Activated naive CD4-positive, alpha-beta T cell treated with anti-CD3 and anti-CD28 coated beads, Interleukin-2, amount 50 U/mL, for 72 hours (primary cell): Measurements from ENCODE around the gene PRTN3. TPM values are rescaled to one million over a fixed set of nuclear protein-coding genes. Genes with fewer than 3 reads are reported as not detected.
"Not testable (repeated sequence)": the region's sequence is repeated elsewhere in the genome, so short reads cannot be mapped to it uniquely, and the experiment has no call there.

Experiments
- ATAC-seq, 2 donors: fragments of 150-1000 bp; cut with Tn5 transposase; 2 replicates each; pipeline ENCODE4 v1.10.0; 2021; ENCODE audit warnings: mild to moderate bottlenecking in 2 of 2, moderate library complexity in 2 of 2
- DNase-seq, 2 donors: peaks; one replicate each; pipeline ENCODE4 v3.0.0; 2021 to 2022; ENCODE audit warnings: low spot score in 2 of 2
- H3K27ac Mint-ChIP-seq, 2 donors: one replicate each; pipeline ENCODE4 v1.8.0; 2022; ENCODE audit warnings: mild to moderate bottlenecking in 2 of 2, mixed read lengths in 2 of 2
- H3K36me3 Mint-ChIP-seq, 2 donors: one replicate each; pipeline ENCODE4 v1.8.0; 2022; ENCODE audit warnings: mixed read lengths in 2 of 2
- H3K9me3 Mint-ChIP-seq, 2 donors: one replicate each; pipeline ENCODE4 v1.8.0; 2022; ENCODE audit warnings: mixed read lengths in 2 of 2
- total RNA-seq, 2 donors: library from RNA; stranded (reverse); gene quantifications; one replicate each; pipeline ENCODE4 v1.2.3, GENCODE V29; 2022

PRTN3 gene
- total RNA-seq, 2 donors from 2014 or later = not detected

DNA sequence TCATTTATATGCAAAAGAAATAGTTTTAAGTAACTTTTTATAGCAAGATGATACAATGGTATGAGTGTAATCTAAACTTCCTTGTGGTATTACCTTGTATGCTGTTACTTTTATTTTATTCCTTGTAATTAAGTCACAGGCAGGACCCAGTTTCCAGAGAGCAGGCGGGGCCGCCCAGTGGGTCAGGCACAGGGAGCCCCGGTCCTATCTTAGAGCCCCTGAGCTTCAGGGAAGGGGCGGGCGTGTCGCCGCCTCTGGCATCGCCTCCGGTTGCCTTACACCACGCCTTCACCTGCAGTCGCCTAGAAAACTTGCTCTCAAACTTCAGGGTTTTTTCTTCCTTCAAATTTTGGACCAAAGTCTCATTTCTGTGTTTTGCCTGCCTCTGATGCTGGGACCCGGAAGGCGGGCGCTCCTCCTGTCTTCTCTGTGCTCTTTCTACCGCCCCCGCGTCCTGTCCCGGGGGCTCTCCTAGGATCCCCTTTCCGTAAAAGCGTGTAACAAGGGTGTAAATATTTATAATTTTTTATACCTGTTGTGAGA is 29.2 kb upstream of the PRTN3 start:
- peaks cover 12 to 45% of the 10 kb centered on the region in 2 donors for H3K36me3 Mint-ChIP-seq
- H3K9me3 Mint-ChIP-seq = peaks cover 4 to 9% of the 10 kb centered on the region in 2 donors
- DNase-seq = no peak
- ATAC-seq = no peak
- peak overlapping the region in 1 of 2 donors; percentile 95 for H3K27ac Mint-ChIP-seq

DNA sequence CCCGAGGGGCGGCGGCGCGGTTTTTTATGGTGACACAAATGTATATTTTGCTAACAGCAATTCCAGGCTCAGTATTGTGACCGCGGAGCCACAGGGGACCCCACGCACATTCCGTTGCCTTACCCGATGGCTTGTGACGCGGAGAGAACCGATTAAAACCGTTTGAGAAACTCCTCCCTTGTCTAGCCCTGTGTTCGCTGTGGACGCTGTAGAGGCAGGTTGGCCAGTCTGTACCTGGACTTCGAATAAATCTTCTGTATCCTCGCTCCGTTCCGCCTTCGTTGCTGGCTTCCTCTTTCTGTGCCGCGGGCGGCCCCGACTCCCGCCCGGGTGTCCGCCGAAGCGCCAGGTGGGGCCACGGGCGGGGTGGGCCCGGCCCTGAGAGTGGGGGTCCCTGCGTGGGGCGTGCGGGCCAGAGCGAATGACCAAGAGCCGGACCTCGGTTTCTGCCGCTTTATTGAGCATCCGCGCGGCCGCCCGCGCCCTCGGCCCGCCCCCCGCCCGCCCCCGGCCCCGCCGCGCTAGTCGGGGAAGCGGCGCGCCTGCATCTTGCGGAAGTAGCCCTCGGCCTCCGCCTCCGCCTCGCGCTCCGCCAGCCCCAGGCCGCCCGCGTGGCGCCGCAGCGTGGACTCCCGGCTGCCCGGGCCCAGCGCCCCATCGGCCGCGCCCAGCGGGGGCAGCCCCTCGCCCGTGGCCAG is 28.6 kb upstream of the PRTN3 start:
- Mint-ChIP-seq H3K9me3 (peaks cover 5 to 14% of the 10 kb centered on the region in 2 donors), H3K27ac (peak overlapping the region in 1 of 2 donors; percentile 95), H3K36me3 (peaks cover 9 to 39% of the 10 kb centered on the region in 2 donors)
- ATAC-seq (peak in 1 of 2 donors; percentile 1), DNase-seq (no peak)

DNA sequence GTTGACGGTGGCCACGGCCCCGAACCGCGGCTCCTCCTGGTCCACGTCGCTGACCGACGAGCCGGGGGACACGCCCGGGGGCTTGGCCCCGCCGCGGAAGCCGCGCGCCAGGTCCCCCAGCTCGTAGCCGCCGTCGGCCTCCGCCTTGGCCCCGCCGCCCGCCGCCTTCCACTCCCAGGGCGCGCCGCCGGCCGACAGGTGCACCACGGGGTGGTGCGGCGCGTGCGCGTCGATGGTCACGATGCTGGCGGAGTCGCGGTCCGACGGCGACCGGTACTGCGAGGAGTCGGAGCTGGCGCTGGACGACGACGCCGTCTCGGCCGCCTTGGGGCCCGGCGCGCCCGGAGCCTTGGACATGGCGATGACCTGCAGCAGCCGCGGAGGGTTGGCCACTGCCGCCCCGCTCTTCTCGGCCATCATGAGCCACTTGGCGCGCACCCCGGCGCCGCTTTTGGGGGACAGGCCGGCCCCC is 28.0 kb upstream of the PRTN3 start:
- DNase-seq = no peak
- peak in 1 of 2 donors; percentile 0 for ATAC-seq
- Mint-ChIP-seq H3K9me3 (peaks cover 5 to 14% of the 10 kb centered on the region in 2 donors), H3K27ac (no peak overlapping the region), H3K36me3 (peaks cover 3 to 34% of the 10 kb centered on the region in 2 donors)

DNA sequence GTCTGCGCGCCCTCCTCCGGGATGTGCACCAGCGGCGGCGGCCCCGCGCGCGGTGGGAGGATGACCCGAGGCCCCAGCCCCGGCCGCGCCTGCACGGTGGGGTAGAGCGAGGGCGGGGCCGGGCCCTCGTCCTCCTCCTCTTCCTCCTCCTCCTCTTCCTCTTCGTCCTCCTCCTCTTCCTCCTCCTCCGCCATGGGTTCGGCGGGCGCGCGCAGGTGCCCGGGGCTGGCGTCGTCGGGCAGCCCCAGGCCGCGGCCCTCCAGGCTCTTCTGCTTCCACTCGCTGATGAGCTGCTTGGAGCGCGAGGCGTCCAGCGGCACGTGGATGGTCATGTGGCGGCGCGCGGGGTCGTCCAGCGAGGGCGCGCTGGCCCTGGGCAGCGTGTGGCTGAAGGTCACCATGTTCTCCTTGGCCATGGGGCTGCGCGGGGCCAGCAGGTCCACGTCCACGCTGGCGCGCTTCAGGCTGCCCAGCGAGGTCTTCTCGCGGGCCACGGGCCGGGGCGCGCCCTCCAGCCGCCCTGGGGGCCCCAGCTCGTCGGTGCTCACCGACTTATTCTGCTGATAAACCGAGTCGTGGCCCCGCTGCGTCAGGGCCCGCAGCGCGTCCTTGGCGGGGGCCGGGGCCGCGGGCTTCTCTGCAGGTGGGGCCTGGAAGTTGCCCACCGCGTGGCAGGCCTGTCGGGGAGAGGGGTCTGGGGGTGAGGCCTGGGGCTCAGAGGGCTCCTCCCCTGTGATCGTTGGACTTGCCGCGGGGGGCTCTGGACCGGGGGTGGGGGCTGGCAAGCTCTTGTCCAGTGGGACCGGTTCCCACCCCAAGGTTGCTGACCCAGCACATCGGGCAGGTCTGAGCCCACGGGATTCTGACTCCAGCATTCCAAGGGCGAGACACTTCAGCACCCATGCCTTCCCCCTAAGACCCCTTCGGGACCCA is 27.3 kb upstream of the PRTN3 start:
- peak; percentile 1 to 5 for ATAC-seq
- H3K27ac Mint-ChIP-seq = peak overlapping the region; percentile 50 to 82
- peaks cover 0 to 31% of the 10 kb centered on the region in 2 donors for H3K36me3 Mint-ChIP-seq
- peaks cover 5 to 14% of the 10 kb centered on the region in 2 donors for H3K9me3 Mint-ChIP-seq
- DNase-seq = no peak

DNA sequence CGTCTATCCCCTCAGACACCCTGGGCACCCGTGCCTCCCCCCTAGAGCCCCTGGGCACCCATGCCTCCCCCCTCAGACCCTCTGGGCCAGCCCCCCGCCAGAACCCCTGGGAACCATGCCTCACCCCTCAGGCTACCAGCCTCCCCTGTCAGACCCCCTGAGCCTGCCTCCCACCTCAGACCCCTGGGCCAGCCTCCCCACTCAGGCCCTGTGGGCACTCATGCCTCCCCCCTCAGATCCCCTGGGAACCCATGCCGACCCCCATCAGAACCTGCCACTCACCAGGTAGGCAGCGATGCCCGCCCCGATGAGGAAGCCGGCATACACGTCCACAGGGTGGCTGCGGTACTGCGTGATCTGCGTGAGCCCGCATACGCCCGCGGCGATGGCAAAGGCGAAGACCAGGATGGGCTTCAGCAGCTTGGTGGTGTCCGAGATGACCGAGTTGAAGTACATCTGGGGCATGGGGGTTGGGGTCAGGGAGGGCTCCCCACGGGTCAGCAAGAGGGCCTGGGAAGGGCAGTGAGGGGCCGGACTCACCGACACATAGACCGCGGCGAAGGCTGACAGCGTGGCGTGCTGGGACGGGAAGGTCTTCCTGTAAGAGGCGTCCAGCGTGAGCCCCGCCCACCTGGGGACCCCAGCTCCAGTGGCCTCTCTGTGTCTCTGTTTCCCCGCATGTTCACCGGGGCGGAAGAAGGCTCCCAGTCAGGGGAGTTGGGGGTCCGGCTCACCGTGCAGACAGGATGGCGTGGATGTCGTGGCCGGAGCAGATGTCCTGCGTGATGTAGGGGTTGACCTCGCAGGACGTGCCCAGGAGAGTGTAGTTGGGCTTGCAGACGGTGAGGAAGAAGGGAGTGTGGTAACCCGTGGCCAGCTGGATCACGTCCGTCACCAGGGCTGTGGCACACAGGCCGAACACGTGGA is 26.4 kb upstream of the PRTN3 start:
- ATAC-seq (peak; percentile 2 to 23), DNase-seq (peak in 1 of 2 donors; percentile 24)
- peaks cover 5 to 14% of the 10 kb centered on the region in 2 donors for H3K9me3 Mint-ChIP-seq
- H3K36me3 Mint-ChIP-seq = peaks cover 0 to 30% of the 10 kb centered on the region in 2 donors
- peak overlapping the region; percentile 82 to 93 for H3K27ac Mint-ChIP-seq

DNA sequence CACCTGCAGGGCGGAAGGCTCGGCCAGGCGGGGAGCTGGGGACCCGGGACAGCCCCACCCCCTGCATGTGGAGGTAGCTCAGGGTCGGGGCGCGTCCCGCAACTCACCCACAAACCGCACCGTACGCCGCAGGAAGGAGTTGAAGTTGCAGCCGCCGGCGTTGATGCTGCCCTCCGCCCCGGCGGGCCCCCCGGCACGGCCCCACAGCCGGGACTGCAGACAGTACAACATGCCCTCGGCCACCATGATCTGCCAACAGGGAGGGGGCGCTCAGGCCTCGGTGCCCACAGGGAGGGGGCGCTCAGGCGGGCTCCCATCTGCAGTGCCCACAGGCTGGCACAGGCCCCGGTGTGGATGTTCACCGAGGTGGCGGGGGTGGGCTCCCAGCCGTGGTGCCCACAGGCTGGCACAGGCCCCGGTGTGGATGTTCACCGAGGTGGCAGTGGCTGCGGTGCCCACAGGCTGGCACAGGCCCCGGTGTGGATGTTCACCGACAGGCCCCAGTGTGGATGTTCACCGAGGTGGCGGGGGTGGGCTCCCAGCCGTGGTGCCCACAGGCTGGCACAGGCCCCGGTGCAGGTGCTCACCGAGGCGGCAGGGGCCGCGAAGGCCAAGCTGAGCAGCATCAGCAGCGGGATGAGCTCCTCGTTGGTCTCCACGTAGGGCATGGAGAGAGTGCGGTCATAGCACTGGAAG is 25.6 kb upstream of the PRTN3 start:
- Mint-ChIP-seq H3K27ac (peak overlapping the region; percentile 82 to 93), H3K36me3 (peaks cover 0 to 23% of the 10 kb centered on the region in 2 donors), H3K9me3 (peaks cover 5 to 14% of the 10 kb centered on the region in 2 donors)
- no peak for DNase-seq
- ATAC-seq = peak; percentile 10 to 25

DNA sequence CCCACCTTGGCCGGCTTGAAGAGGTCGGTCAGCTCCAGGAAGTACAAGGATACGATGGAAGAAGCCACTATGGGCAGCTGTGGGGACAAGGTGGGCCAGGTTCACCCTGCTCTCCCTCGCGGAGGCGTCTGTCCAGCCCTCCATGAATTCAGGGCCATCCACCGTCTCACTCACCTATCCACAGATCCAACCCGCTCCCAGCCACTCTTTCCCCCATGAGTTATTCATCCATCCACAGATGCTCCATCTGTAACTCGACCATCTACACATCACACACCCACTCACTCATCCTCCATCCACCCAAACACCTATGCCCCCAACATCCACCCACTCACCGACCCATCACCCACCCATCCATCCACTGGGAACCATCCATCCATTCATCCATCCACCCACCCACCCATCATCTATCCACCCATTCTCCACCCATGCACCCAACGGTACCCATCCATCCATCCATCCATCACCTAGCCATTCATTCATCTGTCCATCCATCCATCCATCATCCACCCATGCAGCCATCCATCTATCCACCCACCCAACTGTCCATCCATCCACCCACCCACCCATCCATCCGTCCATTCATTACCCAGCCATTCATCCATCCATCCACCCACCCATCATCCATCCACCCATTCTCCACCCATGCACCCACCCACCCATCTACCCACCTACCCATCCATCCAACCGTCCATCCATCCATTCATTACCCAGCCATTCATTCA is 24.9 kb upstream of the PRTN3 start:
- peaks cover 0 to 17% of the 10 kb centered on the region in 2 donors for H3K36me3 Mint-ChIP-seq
- H3K27ac Mint-ChIP-seq = peak overlapping the region; percentile 65 to 74
- peaks cover 5 to 14% of the 10 kb centered on the region in 2 donors for H3K9me3 Mint-ChIP-seq
- ATAC-seq (peak; percentile 9 to 10), DNase-seq (no peak)

DNA sequence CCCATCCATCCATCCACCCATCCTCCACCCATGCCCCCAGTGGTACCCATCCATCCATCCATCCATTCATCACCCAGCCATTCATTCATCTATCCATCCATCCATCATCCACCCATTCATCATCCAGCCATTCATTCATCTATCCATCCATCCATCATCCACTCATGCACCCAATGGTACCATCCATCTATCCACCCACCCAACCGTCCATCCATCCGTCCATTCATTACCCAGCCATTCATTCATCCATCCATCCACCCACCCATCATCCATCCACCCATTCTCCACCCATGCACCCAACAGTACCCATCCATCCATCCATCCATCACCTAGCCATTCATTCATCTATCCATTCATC is 24.3 kb upstream of the PRTN3 start:
- ATAC-seq (no peak), DNase-seq (no peak)
- Mint-ChIP-seq H3K9me3 (peaks cover 5 to 14% of the 10 kb centered on the region in 2 donors), H3K36me3 (peaks cover 0 to 17% of the 10 kb centered on the region in 2 donors), H3K27ac (peak overlapping the region; percentile 2 to 74)

DNA sequence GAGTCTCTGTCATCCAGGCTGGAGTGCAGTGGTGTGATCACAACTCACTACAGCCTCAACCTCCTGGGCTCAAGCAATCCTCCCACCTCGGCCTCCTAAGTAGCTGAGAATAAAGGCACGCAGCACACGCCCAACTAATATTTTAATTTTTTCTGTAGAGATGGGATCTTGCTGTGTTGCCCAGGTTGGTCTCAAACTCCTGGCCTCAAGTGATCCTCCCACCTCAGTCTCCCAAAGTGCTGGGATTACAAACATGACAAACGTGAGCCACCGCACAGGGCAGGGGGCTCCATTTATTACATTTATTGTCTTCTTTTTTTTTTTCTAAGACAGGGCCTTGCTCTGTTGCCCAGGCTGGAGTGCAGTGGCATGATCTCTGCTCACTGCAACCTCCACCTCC is 20.6 kb upstream of the PRTN3 start:
- H3K9me3 Mint-ChIP-seq = peaks cover 5 to 14% of the 10 kb centered on the region in 2 donors
- not testable (repeated sequence) for H3K36me3 Mint-ChIP-seq, H3K27ac Mint-ChIP-seq, ATAC-seq, DNase-seq

DNA sequence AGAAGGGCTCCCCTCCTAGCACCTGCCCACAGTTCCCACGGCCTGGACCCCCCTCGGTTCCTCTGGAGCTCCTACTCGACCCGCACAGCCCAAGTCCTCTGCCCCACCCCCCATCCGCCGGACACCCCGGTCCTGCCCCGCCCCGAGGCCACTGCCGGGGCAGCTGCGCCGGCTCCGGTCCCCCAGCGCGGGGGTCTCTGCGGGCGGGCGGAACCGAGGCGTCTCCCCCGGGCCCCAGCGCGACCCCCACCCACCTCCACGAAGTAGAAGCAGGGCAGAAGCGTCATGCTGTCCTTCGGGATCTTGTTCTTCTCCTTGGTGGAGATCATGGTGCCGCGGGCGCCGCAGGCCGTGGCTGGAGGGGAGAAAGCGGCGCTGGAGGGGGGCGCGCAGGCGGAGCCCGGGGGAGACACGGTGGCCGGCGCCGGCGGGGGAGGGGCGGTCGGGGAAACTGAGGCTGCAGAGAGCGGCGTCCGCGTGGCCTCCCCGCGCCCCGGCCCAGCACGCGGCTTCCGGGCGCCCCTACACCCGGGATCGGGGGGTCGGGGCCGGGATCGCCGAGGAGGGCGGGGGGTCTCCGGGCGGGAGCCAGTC is 19.5 kb upstream of the PRTN3 start:
- no peaks in the 10 kb centered on the region for H3K36me3 Mint-ChIP-seq
- DNase-seq = no peak
- ATAC-seq = peak in 1 of 2 donors; percentile 5
- H3K27ac Mint-ChIP-seq = no peak overlapping the region
- H3K9me3 Mint-ChIP-seq = peaks cover 4 to 7% of the 10 kb centered on the region in 2 donors

DNA sequence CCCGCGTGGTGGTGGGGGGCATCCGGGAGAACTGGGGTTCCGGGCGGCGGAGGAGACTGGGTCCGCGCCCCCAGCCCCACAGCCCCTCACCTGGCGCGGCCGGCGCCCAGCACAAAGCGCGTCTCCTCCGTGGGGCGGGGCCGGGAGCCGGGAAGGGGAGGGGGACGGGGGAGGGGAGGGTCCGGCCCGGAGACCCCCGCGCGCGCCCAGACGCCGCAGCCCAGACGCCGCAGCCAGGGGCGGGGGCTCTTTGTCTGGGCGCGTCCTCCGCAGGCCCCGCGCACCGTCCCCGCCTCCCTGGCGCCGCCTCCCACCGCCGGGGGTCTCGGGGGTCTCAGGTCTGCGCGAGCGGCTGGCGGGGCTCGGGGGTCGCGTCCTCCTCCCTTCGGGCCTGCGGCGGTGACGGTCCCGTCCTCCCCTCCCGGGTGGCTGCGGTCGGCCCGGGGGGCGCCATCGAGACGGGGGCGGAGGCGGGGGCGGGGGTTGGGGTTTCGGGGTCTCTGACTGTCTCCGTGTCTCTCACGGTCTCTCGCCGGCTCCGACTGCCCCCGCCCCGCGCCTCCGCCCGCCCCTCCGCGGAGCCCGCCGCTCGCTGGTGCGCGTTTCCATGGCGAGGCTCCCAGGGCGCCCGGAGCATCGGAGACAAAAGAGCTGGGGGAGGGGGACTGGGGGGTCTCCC is 18.8 kb upstream of the PRTN3 start, which contains the start of gene PLPPR3:
PLPPR3 (minus strand) TSS at position 131 of the 679 bp plus-strand sequence. CDS start 396 bp downstream, outside the sequence.
- no peaks in the 10 kb centered on the region for H3K36me3 Mint-ChIP-seq
- ATAC-seq = peak in 1 of 2 donors; percentile 6

DNA sequence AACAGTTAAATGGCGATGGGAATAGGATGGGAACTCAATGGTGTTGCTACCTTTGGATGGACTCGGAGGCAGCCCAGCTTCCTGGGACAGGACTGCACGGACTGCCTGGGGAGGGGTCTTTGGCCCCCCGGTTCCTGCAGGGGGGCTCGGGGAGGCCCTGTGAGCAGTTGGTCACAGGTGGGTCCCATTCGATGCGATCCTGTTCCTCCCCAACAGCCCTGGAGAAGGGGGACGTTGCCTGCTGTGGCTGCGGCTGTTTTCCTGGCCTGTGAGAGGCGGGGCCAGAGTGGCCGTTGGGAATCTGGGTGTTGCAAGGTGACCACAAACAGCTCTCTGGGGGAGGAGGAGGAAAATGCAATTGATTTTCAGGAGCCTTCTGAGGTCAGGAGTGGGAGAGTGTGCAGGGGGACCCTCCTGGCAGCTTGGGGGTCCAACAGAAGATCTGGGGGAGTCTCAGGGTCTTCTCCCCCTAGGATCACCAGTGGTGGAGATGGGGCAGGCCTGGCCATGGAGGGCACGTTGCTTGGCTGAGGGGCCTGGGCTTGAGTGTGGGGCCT is 17.2 kb upstream of the PRTN3 start:
- H3K27ac Mint-ChIP-seq = no peak overlapping the region
- no peaks in the 10 kb centered on the region for H3K9me3 Mint-ChIP-seq
- DNase-seq = no peak
- no peaks in the 10 kb centered on the region for H3K36me3 Mint-ChIP-seq
- no peak for ATAC-seq

More for the DNA sequence above, 18.8 kb upstream of the PRTN3 start, which contains the start of gene PLPPR3:
- no peak for DNase-seq
- Mint-ChIP-seq H3K27ac (no peak within 1 kb of the TSS), H3K9me3 (peaks cover 0 to 1% of the 10 kb centered on the region in 2 donors)

DNA sequence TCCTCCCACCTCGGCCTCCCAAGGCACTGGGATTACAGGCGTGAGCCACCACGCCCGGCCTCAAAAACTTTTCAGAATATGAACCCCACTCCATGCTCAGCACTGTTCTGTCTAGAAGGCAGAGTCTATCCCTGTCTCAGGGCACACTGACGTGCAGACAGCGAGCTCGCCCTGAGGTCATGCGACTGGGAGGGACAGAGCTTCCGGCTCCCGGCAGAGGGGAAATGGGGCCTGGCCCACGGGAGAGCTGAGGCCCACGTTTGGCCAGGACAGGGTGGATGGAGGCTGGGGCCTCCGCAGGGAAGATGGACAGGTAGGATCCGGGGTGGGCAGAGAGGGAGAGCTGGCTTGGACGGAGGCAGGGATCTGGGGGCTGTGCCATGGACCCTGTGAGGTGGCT is 15.9 kb upstream of the PRTN3 start:
- no peak for DNase-seq
- Mint-ChIP-seq H3K36me3 (no peaks in the 10 kb centered on the region), H3K9me3 (no peaks in the 10 kb centered on the region), H3K27ac (no peak overlapping the region)
- ATAC-seq = no peak
